Astrocyte of the hippocampus (primary cell): ENCODE data around the gene ZNF277.

Source experiments
- DNase-seq: peaks from one replicate; pipeline ENCODE4 v3.0.0; 2011; ENCODE audit warnings: low read depth, low spot score

Gene ZNF277

GRCh38 chr7:112206238-112206990 is at the start of gene ZNF277, which contains the start of gene DOCK4:
Gene ZNF277, plus strand, starts transcription at chr7:112206695. Its CDS starts 22 bp downstream, at chr7:112206717.
Gene DOCK4, minus strand, starts transcription at chr7:112206399. Its CDS starts 261 bp downstream, at chr7:112206138.
- DNase-seq, result peak; percentile 100

- peak; percentile 93 for DNase-seq
These were observed 49.4 kb upstream of the ZNF277 start for GRCh38 chr7:112157072-112157471.

GRCh38 chr7:112159351-112159750 is 47.1 kb upstream of the ZNF277 start:
- no peak for DNase-seq

GRCh38 chr7:112160130-112160770 is 46.2 kb upstream of the ZNF277 start:
- peak; percentile 60 for DNase-seq

GRCh38 chr7:112160771-112161150 is 45.7 kb upstream of the ZNF277 start:
- DNase-seq, result peak; percentile 12

GRCh38 chr7:112161253-112162141 is 45.0 kb upstream of the ZNF277 start:
- peak; percentile 37 for DNase-seq

GRCh38 chr7:112162142-112162766 is 44.2 kb upstream of the ZNF277 start:
- DNase-seq, result peak; percentile 86

- no peak for DNase-seq
These were observed 43.5 kb upstream of the ZNF277 start for GRCh38 chr7:112162784-112163506.

GRCh38 chr7:112167147-112167546 is 39.3 kb upstream of the ZNF277 start:
- no peak for DNase-seq

- DNase-seq, result no peak
These were observed 37.6 kb upstream of the ZNF277 start for GRCh38 chr7:112168915-112169314.

- no peak for DNase-seq
These were observed 34.8 kb upstream of the ZNF277 start for GRCh38 chr7:112171673-112172072.

- DNase-seq, result no peak
These were observed 33.5 kb upstream of the ZNF277 start for GRCh38 chr7:112172870-112173567.

- DNase-seq, result no peak
These were observed 33.0 kb upstream of the ZNF277 start for GRCh38 chr7:112173568-112173905.

GRCh38 chr7:112174192-112174591 is 32.3 kb upstream of the ZNF277 start:
- DNase-seq, result no peak

GRCh38 chr7:112176241-112176640 is 30.3 kb upstream of the ZNF277 start:
- DNase-seq, result no peak

GRCh38 chr7:112176693-112177415 is 29.6 kb upstream of the ZNF277 start:
- DNase-seq, result no peak

- no peak for DNase-seq
These were observed 26.3 kb upstream of the ZNF277 start for GRCh38 chr7:112180223-112180622.

GRCh38 chr7:112182749-112183148 is 23.7 kb upstream of the ZNF277 start:
- DNase-seq, result no peak

- DNase-seq, result no peak
These were observed 23.2 kb upstream of the ZNF277 start for GRCh38 chr7:112183266-112183665.

- DNase-seq, result no peak
These were observed 22.0 kb upstream of the ZNF277 start for GRCh38 chr7:112184455-112184854.
